Measurements from ENCODE around the gene ARID4B.
"Not testable (repeated sequence)": the region's sequence is repeated elsewhere in the genome, so short reads cannot be mapped to it uniquely, and the experiment has no call there.

The ARID4B gene

DNA sequence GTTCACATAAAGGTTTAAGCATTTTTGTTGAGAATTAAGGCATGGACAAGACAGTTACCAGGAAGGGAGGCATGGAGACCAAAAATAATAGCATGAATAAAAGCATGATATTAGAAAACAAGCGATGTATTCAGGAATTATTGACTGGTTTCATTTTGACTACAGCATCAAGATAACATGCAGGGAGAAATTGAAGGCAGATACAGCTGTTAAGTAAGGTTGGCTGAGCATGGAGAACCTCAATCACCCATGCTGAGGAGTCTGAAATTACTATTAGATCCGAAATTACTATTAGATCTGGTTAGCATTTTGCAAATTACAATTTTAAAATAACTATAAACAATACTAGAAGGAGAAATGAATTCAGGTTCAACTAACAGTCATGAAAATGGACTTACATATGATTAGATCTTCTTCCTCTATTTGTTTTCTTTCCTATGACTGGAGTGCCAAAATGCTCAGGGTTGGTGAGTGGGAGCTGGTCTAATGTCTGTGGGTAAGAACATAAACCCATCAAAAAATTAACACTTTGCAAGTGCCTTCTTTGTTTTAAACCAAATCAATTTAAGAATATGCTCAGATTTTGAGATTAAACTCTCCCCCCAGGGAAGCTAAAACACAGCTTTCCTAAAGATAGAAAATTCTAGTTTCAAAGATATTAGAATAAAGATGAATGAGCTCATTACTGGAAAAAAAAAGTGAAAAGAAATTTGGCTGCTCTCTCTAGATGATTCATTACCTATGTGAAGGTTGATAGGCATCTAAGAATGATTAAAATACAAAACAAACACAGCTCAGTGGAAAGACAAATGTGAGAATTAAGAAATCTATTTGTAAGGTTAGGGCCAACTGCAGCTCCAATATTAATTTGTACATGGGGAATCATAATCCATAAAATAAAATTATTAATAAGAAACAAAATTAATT, 81.7 kb downstream of the ARID4B start:
- H3K4me3 Mint-ChIP-seq, result no peak overlapping the region
- no peak for DNase-seq
- H3K4me1 Mint-ChIP-seq, result peaks cover 32% of the 10 kb centered on the region
- H3K9me3 Mint-ChIP-seq, result no peaks in the 10 kb centered on the region
- H3K27me3 Mint-ChIP-seq, result no peaks in the 10 kb centered on the region
- no peak for ATAC-seq
- H3K27ac Mint-ChIP-seq, result peak overlapping the region in 1 of 2 donors; percentile 81

DNA sequence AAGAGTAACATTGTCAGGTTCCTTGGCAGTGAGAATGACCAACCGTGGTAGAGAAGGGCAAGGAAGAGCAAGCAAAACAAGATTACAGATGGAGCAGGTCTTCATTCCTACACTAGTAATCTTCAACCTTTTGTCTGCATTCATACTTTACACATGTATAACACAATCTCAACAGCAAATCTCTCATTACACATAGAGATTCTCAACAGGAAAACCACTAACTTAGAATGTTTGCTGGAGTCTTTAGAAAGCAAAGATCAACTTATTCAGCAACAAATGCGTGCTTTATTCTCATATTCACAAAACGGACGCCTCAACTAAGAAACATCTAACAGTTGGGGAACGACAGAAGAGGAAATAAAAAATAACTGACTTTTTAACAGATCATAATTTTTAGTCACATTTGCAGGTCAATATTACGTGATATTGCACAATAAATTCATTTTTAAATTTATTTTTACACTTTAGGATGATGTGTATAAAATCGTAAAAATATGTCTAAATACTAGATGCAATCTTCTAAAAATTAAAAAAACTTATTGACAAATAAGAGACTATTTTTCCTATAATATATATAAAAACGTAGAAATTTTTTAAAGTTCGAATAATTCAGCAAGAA, 82.9 kb downstream of the ARID4B start:
- ATAC-seq, result no peak
- H3K27me3 Mint-ChIP-seq, result no peaks in the 10 kb centered on the region
- no peak overlapping the region for H3K4me3 Mint-ChIP-seq
- DNase-seq, result no peak
- peaks cover 38% of the 10 kb centered on the region for H3K4me1 Mint-ChIP-seq
- no peaks in the 10 kb centered on the region for H3K9me3 Mint-ChIP-seq
- peak overlapping the region in 1 of 2 donors; percentile 45 for H3K27ac Mint-ChIP-seq

- H3K27ac Mint-ChIP-seq, result no peak overlapping the region
- H3K4me1 Mint-ChIP-seq, result peaks cover 26% of the 10 kb centered on the region
- H3K4me3 Mint-ChIP-seq, result no peak overlapping the region
- ATAC-seq (no peak), DNase-seq (no peak)
- no peaks in the 10 kb centered on the region for H3K27me3 Mint-ChIP-seq
- H3K9me3 Mint-ChIP-seq, result no peaks in the 10 kb centered on the region
Measured at GRCh38 chr1:235240960-235241359, 87.0 kb downstream of the ARID4B start.

DNA sequence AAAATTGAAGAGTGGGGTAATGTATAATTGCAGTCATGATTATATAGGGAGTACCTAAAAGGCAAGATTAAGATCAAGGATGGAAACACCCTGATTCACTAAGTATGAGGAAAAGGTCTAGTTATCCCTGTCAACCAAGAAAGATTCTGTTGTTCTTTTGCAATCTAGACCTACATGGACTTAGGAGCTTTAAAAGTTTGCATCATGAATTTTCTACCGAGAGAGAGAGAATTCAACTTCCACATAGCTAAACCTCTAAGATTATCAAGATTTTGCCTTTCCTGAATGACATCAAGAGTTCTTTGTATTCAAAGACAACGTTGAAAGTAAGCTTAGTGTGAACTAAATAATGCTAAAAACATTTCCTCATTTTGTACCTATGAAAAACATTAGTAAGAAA, 88.1 kb downstream of the ARID4B start:
- Mint-ChIP-seq H3K4me3 (no peak overlapping the region), H3K27me3 (no peaks in the 10 kb centered on the region), H3K4me1 (peaks cover 18% of the 10 kb centered on the region), H3K27ac (no peak overlapping the region), H3K9me3 (no peaks in the 10 kb centered on the region)
- DNase-seq (no peak), ATAC-seq (no peak)

DNA sequence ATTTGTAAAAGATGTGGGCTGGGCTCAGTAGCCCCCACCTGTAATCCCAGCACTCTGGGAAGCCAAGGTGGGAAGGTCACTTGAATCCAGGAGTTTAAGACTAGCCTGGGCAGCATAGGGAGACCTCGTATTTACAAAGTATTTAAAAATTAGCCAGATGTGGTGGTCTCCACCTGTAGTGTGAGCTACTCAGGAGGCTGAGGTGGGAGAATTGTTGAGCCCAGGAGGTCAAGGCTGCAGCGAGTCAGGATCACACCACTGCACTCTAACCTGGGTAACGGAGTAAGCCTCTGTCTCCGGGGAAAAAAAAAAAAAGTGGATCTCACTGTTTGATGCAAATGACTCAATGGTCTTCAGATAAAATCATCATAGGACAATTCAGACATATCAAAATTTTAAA, 89.4 kb downstream of the ARID4B start:
- H3K9me3 Mint-ChIP-seq, result no peaks in the 10 kb centered on the region
- DNase-seq, result no peak
- H3K27ac Mint-ChIP-seq, result peak overlapping the region in 1 of 2 donors; percentile 34
- H3K27me3 Mint-ChIP-seq, result no peaks in the 10 kb centered on the region
- no peak overlapping the region for H3K4me3 Mint-ChIP-seq
- ATAC-seq, result no peak
- H3K4me1 Mint-ChIP-seq, result peaks cover 12% of the 10 kb centered on the region

DNA sequence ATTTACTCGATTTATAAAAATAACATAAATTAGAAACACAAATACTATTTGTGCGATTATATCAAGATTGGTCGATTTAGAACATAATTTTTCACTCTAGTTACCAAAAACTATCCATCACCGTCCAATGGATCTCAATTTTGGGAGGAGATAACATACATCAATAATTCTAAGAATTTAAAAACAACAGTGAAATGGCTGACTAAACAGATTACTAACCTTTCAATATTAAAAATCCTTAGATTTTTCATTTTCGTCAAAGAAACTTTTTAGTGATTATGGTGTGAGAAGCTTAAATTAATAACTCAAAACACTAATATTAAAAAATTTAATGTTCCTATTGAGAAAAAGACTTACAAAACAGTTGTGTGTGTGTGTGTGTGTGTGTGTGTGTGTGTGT, 91.9 kb downstream of the ARID4B start:
- DNase-seq, result no peak
- Mint-ChIP-seq H3K27ac (no peak overlapping the region), H3K9me3 (no peaks in the 10 kb centered on the region), H3K4me3 (no peak overlapping the region), H3K4me1 (peaks cover 5% of the 10 kb centered on the region), H3K27me3 (no peaks in the 10 kb centered on the region)
- no peak for ATAC-seq

- no peak for ATAC-seq
- Mint-ChIP-seq H3K27me3 (no peaks in the 10 kb centered on the region), H3K9me3 (no peaks in the 10 kb centered on the region), H3K4me1 (no peaks in the 10 kb centered on the region), H3K27ac (no peak overlapping the region), H3K4me3 (no peak overlapping the region)
- DNase-seq, result no peak
Measured at GRCh38 chr1:235229868-235230267, 98.1 kb downstream of the ARID4B start.

DNA sequence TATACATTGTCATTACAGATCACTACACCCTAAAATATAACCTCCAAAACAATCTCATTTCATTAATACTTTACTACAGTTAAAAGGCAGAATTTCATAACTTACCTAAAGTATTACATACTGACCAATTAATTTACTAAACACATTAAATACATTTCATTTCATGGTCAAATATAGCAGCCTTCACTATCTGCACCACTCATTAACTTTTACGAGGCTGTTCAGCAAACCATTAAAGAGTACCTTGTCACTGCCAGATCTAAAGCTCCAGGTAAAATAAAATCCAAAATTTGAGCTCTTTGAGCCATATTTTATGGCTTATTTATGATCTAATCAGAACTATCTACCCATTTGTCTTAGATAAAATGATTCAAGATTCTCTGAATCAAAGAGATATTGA, 100.6 kb downstream of the ARID4B start:
- ATAC-seq (no peak), DNase-seq (no peak)
- Mint-ChIP-seq H3K27ac (peak overlapping the region in 1 of 2 donors; percentile 59), H3K27me3 (no peaks in the 10 kb centered on the region), H3K4me3 (no peak overlapping the region), H3K4me1 (no peaks in the 10 kb centered on the region), H3K9me3 (no peaks in the 10 kb centered on the region)

DNA sequence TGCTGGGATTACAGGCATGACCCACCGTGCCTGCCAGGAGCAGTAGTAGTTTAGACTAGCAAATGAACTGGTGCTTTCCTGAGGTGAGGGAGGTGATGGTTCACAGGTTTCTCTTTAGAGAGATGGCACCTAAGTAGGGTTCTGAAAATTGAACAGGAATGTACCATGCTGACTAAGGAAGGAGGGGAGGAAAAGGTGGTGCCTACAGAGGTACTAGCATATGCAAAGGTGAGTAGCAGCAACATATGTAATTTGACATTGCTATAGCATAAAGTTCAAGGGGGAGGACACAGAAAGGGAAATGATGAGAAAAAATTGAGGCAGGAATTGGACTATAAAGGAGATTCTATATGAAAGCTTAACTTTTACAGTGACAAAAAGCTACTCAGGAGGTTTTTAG, 101.0 kb downstream of the ARID4B start:
- H3K27me3 Mint-ChIP-seq, result no peaks in the 10 kb centered on the region
- H3K4me3 Mint-ChIP-seq, result no peak overlapping the region
- no peaks in the 10 kb centered on the region for H3K9me3 Mint-ChIP-seq
- ATAC-seq (no peak), DNase-seq (no peak)
- H3K27ac Mint-ChIP-seq, result peak overlapping the region in 1 of 2 donors; percentile 75
- no peaks in the 10 kb centered on the region for H3K4me1 Mint-ChIP-seq

GRCh38 chr1:235225299-235225698, 102.7 kb downstream of the ARID4B start:
- no peak overlapping the region for H3K27ac Mint-ChIP-seq
- H3K9me3 Mint-ChIP-seq, result no peaks in the 10 kb centered on the region
- H3K27me3 Mint-ChIP-seq, result no peaks in the 10 kb centered on the region
- H3K4me3 Mint-ChIP-seq, result no peak overlapping the region
- no peak for ATAC-seq
- no peaks in the 10 kb centered on the region for H3K4me1 Mint-ChIP-seq
- no peak for DNase-seq

DNA sequence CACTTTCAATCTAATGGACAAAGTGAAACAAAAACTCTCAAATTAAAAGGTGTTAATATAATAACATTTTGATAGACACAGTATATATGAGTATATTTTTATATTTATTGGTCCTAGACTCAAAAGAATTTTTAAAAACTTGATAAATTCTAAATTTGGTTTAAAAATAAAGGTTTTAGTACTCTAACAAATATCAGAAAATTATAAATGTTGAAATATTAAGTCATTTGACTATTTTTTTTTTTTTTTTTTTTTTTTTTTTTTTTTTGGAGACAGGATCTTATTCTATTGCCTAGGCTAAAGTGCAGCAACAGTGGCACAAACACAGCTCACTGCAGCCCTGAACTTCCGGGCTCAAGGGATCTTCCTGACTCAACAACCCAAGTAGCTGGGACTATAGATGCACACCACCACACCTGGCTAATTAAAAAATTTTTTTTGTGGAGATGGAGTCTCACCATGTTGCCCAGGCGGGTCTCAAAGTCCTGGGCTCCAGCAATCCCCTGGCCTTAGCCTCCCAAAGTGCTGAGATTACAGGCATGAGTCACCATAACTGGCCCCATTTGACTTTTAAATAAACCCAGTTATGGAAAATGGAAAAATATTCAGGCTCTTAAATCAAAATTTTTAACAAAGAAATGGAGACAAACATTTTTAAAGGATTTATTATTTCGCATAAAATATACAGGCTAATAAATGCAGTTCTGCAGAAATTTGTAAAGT, 106.2 kb downstream of the ARID4B start:
- no peaks in the 10 kb centered on the region for H3K27me3 Mint-ChIP-seq
- no peaks in the 10 kb centered on the region for H3K4me1 Mint-ChIP-seq
- no peak for DNase-seq
- H3K4me3 Mint-ChIP-seq, result no peak overlapping the region
- no peaks in the 10 kb centered on the region for H3K9me3 Mint-ChIP-seq
- H3K27ac Mint-ChIP-seq, result peak overlapping the region in 1 of 2 donors; percentile 85
- ATAC-seq, result no peak

- no peak for DNase-seq
- peak overlapping the region in 1 of 2 donors; percentile 59 for H3K27ac Mint-ChIP-seq
- no peak for ATAC-seq
Measured at GRCh38 chr1:235215453-235215852, 112.5 kb downstream of the ARID4B start.

GRCh38 chr1:235214962-235215361, 113.0 kb downstream of the ARID4B start:
- peaks cover 24% of the 10 kb centered on the region for H3K4me1 Mint-ChIP-seq
- not testable (repeated sequence) for ATAC-seq, H3K27me3 Mint-ChIP-seq, H3K9me3 Mint-ChIP-seq, DNase-seq
- H3K4me3 Mint-ChIP-seq, result peak overlapping the region in 1 of 2 donors; percentile 52
- H3K27ac Mint-ChIP-seq, result peak overlapping the region in 1 of 2 donors; percentile 42

More at GRCh38 chr1:235215453-235215852, 112.5 kb downstream of the ARID4B start:
- Mint-ChIP-seq H3K4me1 (peaks cover 24% of the 10 kb centered on the region), H3K4me3 (no peak overlapping the region), H3K27me3 (no peaks in the 10 kb centered on the region), H3K9me3 (no peaks in the 10 kb centered on the region)

- peak overlapping the region in 1 of 2 donors; percentile 1 for H3K4me3 Mint-ChIP-seq
- H3K9me3 Mint-ChIP-seq, result no peaks in the 10 kb centered on the region
- ATAC-seq (no peak), DNase-seq (no peak)
- H3K27me3 Mint-ChIP-seq, result no peaks in the 10 kb centered on the region
- peaks cover 24% of the 10 kb centered on the region for H3K4me1 Mint-ChIP-seq
- H3K27ac Mint-ChIP-seq, result peak overlapping the region in 1 of 2 donors; percentile 1
Measured at GRCh38 chr1:235213752-235214151, 114.2 kb downstream of the ARID4B start.

DNA sequence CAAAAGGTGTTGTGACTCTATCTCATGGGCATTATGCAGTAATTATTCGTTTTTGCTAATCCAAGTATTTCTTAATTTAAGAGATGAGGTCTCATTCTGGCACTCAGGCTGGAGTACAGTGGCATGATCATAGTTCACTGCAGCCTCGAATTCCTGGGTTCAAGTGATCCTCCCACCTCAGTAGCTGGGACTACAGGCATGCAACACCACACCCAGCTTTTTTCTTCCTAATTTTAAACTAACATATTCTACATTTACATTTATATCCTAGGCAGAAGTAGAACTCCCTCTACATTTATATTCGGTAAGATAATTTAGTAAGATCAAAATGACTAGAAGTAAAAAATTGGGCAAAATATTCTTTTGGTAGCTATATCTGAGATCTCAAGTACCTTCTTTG, 116.5 kb downstream of the ARID4B start:
- Mint-ChIP-seq H3K4me3 (no peak overlapping the region), H3K4me1 (peaks cover 35% of the 10 kb centered on the region), H3K9me3 (no peaks in the 10 kb centered on the region), H3K27ac (no peak overlapping the region), H3K27me3 (no peaks in the 10 kb centered on the region)
- ATAC-seq, result no peak
- DNase-seq, result no peak

DNA sequence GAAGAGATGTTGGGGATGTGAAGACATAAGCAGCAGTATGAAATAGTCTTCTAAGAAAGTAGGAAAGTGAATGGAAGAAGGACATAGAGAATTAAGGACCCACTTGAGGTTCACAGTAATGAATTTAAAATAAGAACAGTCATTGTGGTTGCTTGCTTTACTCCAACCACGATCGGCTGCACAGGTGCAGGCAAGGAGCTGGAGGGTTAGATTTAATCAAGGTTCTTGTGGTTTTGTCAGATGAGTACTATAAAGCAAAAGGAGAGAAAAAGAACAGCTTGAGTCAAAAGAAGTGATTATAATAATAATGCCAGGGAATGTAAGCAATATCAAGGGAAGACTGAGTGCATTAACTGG, 120.8 kb downstream of the ARID4B start:
- H3K9me3 Mint-ChIP-seq, result no peaks in the 10 kb centered on the region

More for the DNA sequence above, 120.8 kb downstream of the ARID4B start:
- peak; percentile 28 to 32 for DNase-seq
- peak overlapping the region; percentile 1 to 74 for H3K27ac Mint-ChIP-seq
- H3K4me1 Mint-ChIP-seq, result peaks cover 22% of the 10 kb centered on the region
- peak; percentile 87 for ATAC-seq
- H3K4me3 Mint-ChIP-seq, result peak overlapping the region; percentile 13 to 34
- no peaks in the 10 kb centered on the region for H3K27me3 Mint-ChIP-seq
